CD4-positive, alpha-beta T cell treated with Interleukin-21 for 1 hour (primary cell): ENCODE data around the gene CBLB.
A peak's percentile ranks its signal among the peaks of the same experiment; 100 is the strongest.
"Not testable (repeated sequence)": the region's sequence is repeated elsewhere in the genome, so short reads cannot be mapped to it uniquely, and the experiment has no call there.

ENCODE experiments used
- DNase-seq: peaks from one replicate; pipeline ENCODE4 v3.0.0-alpha.2; 2020

Gene CBLB

DNA sequence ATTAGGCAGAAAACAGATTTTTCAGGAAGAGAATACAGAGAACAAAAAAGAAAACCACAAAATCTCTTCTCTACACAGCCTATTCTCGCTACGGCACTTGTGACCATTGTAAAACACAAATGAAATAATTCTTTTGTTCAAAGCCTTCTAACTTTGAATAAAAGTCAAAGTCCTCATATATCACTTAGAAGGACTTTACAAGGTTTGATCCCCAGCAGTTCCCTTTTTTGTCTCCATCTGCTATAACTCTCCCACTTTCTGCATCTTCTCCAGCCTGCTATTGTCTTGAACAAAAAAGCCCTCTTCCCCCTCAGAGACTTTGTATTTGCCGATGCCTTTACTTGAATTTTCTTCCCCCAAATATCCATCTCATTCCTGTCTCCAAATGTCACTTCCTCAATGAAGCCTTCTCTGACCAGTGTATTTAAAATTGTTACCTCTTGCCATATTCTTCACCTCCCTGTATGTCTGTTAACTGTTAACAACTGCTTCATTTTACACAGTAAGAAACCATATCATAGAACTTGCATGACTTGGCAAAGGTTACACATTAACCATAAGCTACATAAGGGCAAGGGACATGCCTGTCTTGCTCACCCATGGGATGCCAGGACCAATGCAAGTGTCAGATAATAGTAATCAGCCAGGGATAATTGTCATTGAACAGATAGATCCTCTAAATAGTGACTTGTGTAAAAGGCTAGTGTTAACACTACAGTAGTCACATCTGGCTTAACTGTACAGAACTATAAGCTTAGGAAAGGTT is 122.4 kb downstream of the CBLB start:
- no peak for DNase-seq

- DNase-seq, result no peak
Observed at GRCh38 chr3:105745046-105745445, 123.8 kb downstream of the CBLB start.

GRCh38 chr3:105744202-105744601 is 124.6 kb downstream of the CBLB start:
- no peak for DNase-seq

GRCh38 chr3:105733356-105733755 is 135.5 kb downstream of the CBLB start:
- no peak for DNase-seq

- no peak for DNase-seq
Observed at GRCh38 chr3:105731686-105732085, 137.1 kb downstream of the CBLB start.

GRCh38 chr3:105730801-105731354 is 137.9 kb downstream of the CBLB start:
- DNase-seq, result no peak

GRCh38 chr3:105729667-105730066 is 139.1 kb downstream of the CBLB start:
- DNase-seq, result no peak

GRCh38 chr3:105728771-105729312 is 140.0 kb downstream of the CBLB start:
- no peak for DNase-seq

- DNase-seq, result not testable (repeated sequence)
Observed at GRCh38 chr3:105727036-105727435, 141.8 kb downstream of the CBLB start.

DNA sequence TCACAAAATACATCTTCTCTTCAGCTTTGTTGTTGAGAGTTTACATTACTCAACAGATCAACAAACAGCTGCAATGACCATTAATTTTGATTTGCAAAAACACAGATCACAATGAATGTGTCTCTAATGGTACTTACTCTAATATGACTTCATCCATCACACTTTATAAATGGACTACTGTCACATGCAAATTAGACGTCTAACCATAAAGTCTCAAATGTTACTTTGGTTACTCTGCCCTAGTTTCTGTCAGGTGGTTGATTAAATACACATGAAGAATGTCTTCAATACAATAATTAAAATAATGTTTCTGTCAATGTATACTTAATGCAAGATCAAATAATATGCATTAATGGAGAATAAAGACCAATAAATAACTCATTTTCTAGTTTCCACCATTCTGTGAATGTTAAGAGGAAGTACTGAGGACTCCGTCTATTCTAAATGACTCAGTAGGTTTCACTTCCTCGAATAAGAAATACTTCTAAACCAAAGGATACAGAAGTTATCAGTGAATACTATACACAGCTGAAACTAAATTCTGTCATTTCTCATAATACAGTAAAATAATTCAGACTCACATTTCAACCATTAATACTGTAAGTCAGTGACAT is 145.8 kb downstream of the CBLB start:
- DNase-seq, result no peak

- no peak for DNase-seq
Observed at GRCh38 chr3:105719791-105720190, 149.0 kb downstream of the CBLB start.

GRCh38 chr3:105715372-105715771 is 153.4 kb downstream of the CBLB start:
- DNase-seq, result no peak

DNA sequence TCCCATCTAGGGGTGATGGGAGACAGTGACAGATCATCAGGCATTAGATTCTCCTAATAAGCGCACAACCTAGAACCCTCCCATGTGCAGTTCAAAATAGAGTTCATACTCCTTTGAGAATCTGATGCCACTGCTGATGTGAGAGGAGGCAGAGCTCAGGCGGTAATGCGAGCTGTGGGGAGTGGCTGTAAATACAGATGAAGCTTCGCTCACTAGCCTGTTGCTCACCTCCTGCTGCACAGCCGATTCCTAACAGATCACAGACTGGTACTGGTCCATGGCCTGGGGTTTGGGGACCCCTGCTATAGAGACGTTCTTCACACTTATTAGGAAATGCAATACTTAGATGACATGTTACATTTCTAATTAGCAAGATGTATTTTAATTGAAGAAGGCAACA is 154.4 kb downstream of the CBLB start:
- DNase-seq, result no peak

- no peak for DNase-seq
Observed at GRCh38 chr3:105708980-105709379, 159.8 kb downstream of the CBLB start.

DNA sequence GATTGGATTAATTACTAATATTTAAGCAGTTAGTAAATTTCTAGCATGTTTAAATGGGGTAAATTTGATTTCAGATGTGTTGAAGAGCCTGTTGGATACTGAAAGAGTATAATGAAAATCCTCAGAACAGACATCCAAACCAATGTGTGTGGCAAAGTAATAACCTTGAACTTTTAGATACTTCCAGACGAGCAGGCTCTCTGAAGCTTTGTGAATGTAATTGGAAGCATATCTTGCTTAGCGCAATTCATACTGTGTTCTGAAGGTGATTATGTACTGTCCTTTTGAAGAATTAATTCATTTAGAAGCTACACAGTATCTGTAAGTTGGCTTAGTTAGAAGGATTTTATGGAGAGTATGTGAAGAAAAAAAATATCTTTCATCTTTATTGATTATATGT is 161.8 kb downstream of the CBLB start:
- DNase-seq, result no peak

GRCh38 chr3:105704726-105705410 is 163.9 kb downstream of the CBLB start:
- no peak for DNase-seq

DNA sequence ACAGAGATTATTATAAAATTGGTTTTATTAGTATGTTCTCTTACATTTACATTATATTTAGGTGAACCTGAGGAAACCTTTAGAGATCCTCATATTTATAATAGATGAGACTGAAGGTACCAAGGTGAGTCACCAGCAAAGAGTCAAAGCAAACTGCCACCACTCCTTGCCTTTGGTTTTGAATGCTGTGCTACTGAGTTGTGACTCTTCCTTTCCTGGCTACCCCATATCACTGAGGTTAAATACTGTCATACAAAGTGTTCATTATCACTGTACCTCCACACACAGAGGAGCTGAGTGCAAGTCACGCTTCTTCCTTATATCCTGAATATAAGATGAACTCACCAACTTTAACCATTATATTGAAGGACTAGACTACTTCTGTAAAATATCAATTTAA is 168.2 kb downstream of the CBLB start:
- no peak for DNase-seq

DNA sequence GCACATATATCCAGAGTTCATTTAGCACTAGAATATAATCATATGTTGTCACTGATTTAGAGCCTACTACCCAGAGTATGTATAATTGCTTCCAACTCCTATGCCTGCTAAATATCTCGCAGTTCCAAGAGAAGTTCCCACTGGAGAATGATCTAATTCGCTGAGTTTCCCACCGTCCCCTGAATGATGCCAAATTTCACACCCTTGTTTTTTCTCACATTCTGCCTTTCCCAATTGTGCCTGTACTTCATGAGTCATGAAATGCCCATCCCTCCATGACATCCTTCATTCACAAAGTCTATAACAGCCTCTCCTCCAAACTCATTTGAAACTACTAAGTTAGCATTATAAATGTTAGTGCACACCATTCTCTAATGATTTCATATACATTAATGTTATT is 177.2 kb downstream of the CBLB start:
- no peak for DNase-seq

DNA sequence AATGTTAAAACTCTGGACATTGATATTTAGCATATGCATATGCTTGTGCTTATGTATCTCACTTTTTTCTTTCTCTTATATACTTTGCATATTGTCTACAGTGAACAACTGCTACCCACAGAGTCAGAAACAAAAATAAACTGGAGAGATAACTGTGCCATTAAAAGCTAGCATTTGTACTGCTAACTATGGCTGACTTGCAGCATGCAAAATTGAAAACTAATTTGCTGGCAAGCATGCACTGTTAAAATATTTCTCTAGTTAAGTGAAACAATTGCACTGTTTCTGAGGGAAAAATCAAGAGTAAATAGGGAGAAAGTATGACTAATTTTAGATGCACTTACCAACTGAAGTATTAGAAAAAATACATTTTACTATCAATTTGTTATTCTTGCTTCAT is 177.8 kb downstream of the CBLB start:
- no peak for DNase-seq

- DNase-seq, result no peak
Observed at GRCh38 chr3:105688821-105689220, 180.0 kb downstream of the CBLB start.

DNA sequence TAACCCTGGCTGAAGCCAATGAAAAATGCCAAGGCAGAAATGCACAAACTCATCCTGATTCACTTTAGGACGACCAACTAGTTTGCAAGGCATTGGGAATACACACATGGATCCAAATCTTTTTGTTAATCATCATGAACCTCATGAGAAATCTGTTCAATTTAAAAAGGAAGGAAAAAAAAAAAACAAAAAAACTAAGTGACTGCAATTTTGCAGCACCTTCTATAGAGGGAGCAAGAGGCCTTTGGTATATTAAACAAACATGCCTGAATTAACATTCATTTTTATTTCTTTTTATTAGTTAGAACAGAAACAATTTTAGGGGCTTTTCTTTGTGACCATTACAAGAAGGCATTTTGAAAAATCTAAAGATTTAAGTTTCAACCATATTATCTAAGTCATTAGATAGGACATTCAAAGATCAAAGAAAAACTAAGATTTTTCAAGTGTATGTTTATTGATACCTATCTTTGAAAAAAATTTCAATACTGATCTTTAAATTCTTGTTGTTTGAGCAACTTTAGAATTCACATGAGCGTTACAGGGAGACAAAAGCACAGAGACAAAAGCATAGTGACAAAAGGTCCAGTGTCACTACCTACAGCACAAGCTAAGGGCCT is 182.4 kb downstream of the CBLB start:
- DNase-seq, result peak; percentile 50

GRCh38 chr3:105679951-105680350 is 188.9 kb downstream of the CBLB start:
- no peak for DNase-seq

DNA sequence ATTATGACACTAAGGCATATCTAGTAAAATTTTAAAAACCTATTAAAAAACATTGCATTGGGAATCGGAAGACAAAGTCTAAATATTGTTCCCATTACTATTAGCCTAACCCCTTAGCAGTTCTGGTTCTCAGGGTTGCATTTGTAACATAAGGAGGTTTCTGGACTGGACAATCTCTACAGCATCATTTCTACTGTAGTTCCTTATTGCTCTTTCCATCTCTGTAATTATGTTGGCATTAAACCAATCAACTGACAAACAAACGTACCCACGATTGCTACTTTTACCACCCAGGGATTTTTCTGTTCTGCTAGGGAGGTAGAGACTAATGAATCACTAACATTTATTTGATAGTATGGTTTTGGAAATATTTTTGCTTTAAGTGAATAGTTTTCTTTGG is 190.8 kb downstream of the CBLB start:
- DNase-seq, result no peak
